GM12891 (cell line): ENCODE results near the gene MDFI. TPM values are rescaled to one million over a fixed set of nuclear protein-coding genes. Genes with fewer than 3 reads are reported as not detected.
A peak's percentile ranks its signal among the peaks of the same experiment; 100 is the strongest.

ENCODE experiments used
- DNase-seq: peaks from one replicate; pipeline ENCODE4 v3.0.0; 2011; ENCODE audit warnings: low spot score; ENCODE audit not compliant: insufficient read length
- FAIRE-seq: peaks from 2 replicates; lab custom pipeline; 2011; peaks lifted over from hg19 to GRCh38; lab: Jason Lieb, UNC
- PAX5 ChIP-seq: IDR thresholded peaks from 2 replicates; pipeline ENCODE4 v1.6.1; 2011; ENCODE audit warnings: low read length, moderate library complexity, mild to moderate bottlenecking; ENCODE audit not compliant: insufficient read depth, severe bottlenecking
- POLR2A ChIP-seq: IDR thresholded peaks from 2 replicates; pipeline ENCODE4 v1.6.1; 2011; ENCODE audit warnings: low read depth, low read length, control low read depth
- POLR2AphosphoS5 ChIP-seq: IDR thresholded peaks from 2 replicates; pipeline ENCODE4 v1.6.1; 2011; ENCODE audit warnings: low read depth, low read length, control low read depth
- POU2F2 ChIP-seq: IDR thresholded peaks from 2 replicates; pipeline ENCODE4 v1.6.1; 2011; ENCODE audit warnings: low read depth, mild to moderate bottlenecking, control low read depth, low read length, moderate library complexity
- SPI1 ChIP-seq: IDR thresholded peaks from 2 replicates; pipeline ENCODE4 v1.6.1; 2011; ENCODE audit warnings: low read depth, low read length, control low read depth
- TAF1 ChIP-seq: IDR thresholded peaks from 2 replicates; pipeline ENCODE4 v1.6.1; 2011; ENCODE audit warnings: low read depth, low read length, control low read depth
- polyA plus RNA-seq: library from polyadenylated mRNA; unstranded; fragments of >200 nt; gene quantifications from one replicate; pipeline ENCODE4 v1.2.1, GENCODE V29; 2012; ENCODE audit warnings: low read depth, missing spikeins, inconsistent platforms; ENCODE audit not compliant: missing spikeins

The MDFI gene
- polyA plus RNA-seq: not detected

DNA sequence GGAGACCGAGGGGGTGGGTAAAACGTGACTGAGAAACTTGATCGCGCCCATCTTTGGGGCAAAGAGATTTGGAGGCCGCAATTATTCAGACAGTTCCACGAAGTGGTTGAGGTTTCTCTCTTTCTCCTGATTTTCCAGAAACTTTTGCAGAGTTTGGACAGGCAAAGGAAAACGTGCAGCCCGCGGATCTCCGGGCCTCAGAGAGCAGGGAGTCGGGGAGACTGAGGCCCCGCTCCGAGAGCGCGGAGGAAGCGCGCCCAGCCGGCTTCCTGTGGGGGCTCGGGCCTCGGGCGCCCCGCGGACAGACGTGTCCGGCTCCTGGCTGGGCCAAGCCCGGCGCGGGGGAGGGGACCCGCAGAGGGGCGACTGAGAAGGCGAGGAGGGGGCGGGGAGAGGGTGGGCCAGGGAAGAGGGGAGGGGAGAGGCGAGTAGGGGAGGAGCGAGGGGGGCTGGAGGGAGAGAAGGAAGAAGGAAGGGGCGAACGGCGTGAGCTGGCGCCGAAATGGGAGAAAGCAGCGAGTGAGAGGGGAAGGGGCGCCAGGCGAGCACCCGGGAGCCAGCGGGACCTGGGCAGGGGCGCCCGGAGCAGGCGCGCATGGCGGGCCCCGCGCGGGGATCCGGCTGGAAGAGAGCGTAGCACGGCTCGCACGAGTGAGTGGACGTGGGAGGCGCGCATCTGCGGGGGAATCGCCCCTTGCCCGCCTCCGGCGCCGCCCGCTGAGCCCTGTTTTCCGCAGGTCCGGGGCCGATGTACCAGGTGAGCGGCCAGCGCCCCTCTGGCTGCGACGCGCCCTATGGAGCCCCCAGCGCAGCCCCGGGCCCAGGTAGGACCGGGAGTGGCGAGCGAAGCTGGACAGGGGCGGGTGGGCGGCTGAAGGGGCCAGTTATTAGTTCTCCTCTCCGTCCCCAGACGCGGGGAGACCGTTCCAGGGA is at the start of gene MDFI:
Gene MDFI (plus strand): TSS at position 467 of the 933 bp plus-strand sequence. CDS start 282 bp downstream, at position 749.
- TF ChIP-seq POLR2AphosphoS5: no peak
- TF ChIP-seq POU2F2: no peak
- no peak for TF ChIP-seq SPI1
- TF ChIP-seq TAF1: no peak
- TF ChIP-seq POLR2A: no peak
- TF ChIP-seq PAX5: no peak
- DNase-seq: no peak
- no peak for FAIRE-seq

GRCh38 chr6:41589223-41589622 is 49.0 kb upstream of the MDFI start:
- no peak for TF ChIP-seq POU2F2
- no peak for TF ChIP-seq POLR2AphosphoS5
- TF ChIP-seq POLR2A: no peak
- TF ChIP-seq PAX5: no peak
- no peak for TF ChIP-seq SPI1
- no peak for TF ChIP-seq TAF1
- no peak for FAIRE-seq
- no peak for DNase-seq

DNA sequence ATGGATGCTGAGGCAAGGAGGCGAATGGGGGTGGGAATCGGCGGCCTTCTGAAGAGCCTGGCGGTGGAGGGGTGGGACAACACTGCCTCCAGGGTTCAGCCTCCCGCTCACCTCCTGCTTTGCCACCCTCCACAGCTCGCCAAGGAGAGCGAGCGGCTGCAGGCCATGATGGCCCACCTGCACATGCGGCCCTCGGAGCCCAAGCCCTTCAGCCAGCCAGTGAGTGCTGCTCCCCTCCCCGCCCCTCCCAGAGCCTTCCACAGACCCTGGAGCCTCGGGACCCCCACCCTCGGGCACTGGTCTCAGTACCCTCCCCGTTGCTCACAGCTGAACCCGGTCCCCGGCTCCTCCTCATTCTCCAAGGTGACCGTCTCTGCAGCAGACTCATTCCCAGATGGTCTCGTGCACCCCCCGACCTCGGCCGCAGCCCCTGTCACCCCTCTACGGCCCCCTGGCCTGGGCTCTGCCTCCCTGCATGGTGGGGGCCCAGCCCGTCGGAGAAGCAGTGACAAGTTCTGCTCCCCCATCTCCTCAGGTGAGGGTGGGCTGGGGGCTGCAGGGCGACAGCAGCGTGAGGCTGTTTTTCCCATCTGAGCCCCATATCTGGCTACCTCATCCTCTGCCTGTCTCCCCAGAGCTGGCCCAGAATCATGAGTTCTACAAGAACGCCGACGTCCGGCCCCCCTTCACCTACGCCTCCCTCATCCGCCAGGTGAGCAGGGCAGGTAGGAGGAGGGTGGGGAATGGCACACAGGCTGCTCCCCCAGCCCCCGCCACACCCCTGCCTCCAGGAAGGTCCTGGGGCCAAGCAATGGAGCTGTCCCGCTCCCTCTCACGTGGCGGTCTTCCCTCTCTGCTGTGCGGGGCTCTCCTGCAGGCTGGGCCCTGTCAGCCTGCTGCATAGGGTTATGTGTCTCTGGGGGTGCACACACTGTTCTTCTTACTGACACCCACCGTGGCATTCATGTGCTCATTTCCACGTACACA is 48.3 kb upstream of the MDFI start:
- DNase-seq: no peak
- no peak for FAIRE-seq
- TF ChIP-seq PAX5: no peak
- TF ChIP-seq POLR2AphosphoS5: no peak
- no peak for TF ChIP-seq SPI1
- TF ChIP-seq POLR2A: no peak
- no peak for TF ChIP-seq TAF1
- no peak for TF ChIP-seq POU2F2

GRCh38 chr6:41591122-41591521 is 47.1 kb upstream of the MDFI start:
- TF ChIP-seq SPI1 (no peak), POLR2A (no peak), POLR2AphosphoS5 (no peak), POU2F2 (no peak), TAF1 (no peak), PAX5 (no peak)
- DNase-seq (no peak), FAIRE-seq (no peak)

GRCh38 chr6:41591859-41592502 is 46.3 kb upstream of the MDFI start:
- FAIRE-seq: peak; percentile 76
- TF ChIP-seq SPI1 (no peak), POLR2A (no peak), TAF1 (no peak), POLR2AphosphoS5 (no peak), POU2F2 (no peak; the same call in 1 of the 2 replicates)
- DNase-seq: peak; percentile 91

DNA sequence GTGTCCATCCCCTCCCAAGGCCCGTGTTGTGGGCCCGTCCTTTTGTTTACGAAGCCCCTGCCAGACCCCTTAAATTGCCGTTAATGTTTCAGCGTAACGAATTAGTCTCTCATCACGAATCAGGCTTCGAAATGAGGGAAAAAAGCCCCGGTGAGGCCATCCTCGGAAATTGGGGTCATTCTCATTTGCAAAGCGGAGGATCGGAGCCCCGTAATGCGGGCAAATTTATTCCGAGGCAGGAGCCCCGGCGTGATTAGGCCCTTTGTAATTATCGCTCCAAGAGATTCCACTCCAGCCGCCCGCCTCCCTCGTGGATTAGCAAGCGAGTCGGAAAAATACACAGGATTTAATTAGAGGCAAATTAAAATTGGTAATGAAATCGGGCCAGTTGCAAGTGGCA is 44.9 kb upstream of the MDFI start:
- FAIRE-seq (no peak), DNase-seq (no peak)
- TF ChIP-seq SPI1 (no peak), TAF1 (no peak)

DNA sequence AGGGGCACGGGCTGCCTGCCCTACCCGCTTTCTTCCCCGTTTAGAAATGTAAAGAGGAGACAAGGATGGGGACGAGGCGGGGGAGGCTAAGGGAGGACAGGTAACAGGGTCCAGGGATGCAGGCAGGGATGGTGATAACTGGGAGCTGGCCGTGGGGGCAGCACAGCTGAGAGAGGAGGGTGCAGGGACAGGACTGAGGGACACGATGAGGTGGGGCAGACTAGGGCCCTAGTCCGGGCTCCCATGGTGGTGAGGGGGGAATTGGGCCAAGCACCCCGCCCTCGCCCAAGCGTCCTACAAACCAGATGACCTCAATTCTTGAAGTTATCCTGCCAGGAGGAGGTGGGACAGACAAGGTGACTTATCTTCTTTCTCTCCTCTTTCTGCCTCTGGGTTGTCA is 44.4 kb upstream of the MDFI start:
- TF ChIP-seq POLR2AphosphoS5 (no peak), PAX5 (no peak), POLR2A (no peak), POU2F2 (no peak), SPI1 (no peak), TAF1 (no peak)
- FAIRE-seq: no peak

DNA sequence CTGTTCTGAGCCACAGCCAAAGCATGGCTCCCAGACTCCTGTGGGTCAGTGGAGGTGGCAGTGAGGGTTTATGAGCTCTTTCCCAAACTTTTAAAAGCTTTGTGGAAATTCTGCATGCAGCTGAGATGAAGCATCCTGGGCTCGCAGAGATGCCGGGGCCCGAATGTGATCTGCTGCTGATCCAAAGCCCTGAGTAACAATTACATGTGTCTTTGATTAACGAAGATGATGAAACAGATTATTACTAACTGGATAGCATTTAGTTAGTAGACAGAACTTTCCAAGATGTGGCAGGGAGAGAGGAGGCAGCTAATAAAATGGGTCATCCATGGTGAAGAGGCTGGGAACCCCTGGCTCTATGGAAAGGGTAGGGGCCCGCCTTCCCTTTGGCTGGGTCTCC is 43.9 kb upstream of the MDFI start:
- FAIRE-seq: no peak
- DNase-seq: no peak
- TF ChIP-seq POU2F2 (no peak), SPI1 (no peak), TAF1 (no peak), POLR2AphosphoS5 (no peak), PAX5 (no peak), POLR2A (no peak)

More for the DNA sequence above, 44.4 kb upstream of the MDFI start:
- DNase-seq: no peak

DNA sequence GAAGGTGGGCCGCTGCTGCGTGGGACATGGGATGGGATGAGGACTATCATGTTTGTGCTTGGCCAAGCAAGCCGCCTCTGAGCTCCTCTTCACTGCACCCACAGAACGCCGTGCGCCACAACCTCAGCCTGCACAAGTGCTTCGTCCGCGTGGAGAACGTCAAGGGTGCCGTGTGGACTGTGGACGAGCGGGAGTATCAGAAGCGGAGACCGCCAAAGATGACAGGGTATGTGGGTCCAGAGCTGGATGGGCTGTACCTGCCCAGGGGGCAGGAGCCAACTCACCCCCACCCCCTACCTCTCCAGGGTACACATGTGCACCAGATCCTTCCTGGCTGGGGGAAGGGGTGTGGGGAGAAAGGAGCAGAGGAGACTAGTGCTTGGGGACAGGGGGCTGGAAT is 43.5 kb upstream of the MDFI start:
- TF ChIP-seq SPI1: no peak
- no peak for TF ChIP-seq POLR2AphosphoS5
- TF ChIP-seq TAF1: no peak
- TF ChIP-seq POLR2A: no peak
- no peak for TF ChIP-seq PAX5
- TF ChIP-seq POU2F2: no peak
- DNase-seq (no peak), FAIRE-seq (no peak)
